GM19240 (cell line): ENCODE measurements around the gene ZNF575.
A peak's percentile ranks its signal among the peaks of the same experiment; 100 is the strongest.

ENCODE experiments used
- DNase-seq: peaks from one replicate; pipeline ENCODE4 v3.0.0; 2011; ENCODE audit warnings: low spot score; ENCODE audit not compliant: insufficient read length

The ZNF575 gene

DNA sequence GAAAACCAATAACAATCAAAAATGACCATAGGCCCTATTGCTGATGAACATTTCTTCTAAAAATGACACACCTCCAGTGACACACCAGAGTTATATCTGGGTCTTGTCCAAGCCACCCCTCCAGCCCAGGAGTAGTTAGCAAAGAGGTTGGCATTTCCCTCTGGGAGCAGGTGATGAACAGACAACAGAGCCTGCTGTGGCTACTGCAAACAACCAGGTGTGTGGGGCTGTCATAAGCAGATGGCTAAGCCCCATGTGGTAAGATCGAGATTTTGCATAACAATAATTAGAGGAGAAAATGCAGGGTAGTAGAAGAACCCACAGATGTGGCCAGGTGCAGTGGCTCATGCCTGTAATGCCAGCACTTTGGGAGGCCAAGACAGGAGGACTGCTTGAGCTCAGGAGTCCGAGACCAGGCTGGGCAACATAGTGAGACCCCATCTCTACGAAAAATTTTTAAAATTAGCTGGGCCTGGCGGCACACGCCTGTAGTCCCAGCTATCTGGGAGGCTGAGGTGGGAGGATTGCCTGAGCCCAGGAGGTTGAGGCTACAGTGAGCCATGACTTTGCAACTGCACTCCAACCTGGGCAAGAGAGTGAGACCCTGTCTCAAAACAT lies 37.3 kb downstream of the ZNF575 start:
- no peak for DNase-seq

DNA sequence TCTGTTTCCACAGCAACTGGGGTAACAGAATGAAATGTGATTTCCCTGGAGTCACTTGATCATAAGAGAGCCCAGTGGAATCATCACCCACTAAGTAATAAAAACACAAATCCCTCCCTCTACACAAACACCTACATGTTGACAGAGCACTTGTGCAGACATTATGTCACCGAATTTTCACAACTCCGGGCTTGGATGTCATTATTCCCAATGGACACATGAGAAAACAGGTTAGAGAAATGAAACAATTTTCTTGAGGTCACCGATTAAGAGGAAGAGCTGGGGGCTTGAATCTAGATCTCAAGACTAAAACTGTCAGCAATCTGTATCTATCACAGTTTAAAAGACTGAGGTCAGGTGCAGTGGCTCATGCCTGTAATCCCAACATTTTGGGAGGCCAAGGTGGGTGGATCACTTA lies 39.2 kb downstream of the ZNF575 start:
- no peak for DNase-seq

DNA sequence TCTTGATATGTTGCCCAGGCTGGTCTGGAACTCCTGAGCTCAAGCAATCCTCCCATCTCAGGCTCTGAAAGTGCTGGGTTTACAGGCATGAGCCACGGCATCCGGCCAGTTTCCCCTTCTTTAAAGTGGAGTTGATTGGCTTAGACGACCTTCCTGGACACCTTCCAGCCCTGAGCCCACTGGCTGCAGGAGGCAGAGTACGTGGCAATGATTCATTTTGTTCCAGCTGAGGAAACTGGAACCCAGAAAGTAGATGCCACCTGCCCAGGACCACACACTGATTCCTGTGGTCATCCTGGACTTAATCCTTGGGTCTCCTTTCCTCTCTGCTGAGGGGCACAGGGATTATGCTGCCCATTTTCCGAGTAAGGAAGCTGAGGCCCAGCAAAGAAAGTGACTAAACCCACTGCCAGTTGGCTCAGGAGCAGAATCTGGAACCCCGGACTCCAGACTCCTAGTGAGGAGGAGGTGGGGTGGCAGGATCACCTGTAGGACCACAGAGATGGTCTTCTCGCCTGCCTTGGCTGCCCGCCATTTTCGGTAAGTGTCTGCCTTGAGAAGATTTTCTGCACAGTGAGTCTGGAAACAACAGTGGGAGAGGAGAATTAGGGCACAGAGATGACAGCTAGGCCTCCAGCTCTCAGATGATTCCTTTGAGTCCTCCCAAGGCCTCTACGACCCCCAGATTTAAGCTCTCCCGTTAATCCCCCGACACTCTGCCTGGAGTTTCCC lies 41.6 kb downstream of the ZNF575 start:
- DNase-seq: no peak

DNA sequence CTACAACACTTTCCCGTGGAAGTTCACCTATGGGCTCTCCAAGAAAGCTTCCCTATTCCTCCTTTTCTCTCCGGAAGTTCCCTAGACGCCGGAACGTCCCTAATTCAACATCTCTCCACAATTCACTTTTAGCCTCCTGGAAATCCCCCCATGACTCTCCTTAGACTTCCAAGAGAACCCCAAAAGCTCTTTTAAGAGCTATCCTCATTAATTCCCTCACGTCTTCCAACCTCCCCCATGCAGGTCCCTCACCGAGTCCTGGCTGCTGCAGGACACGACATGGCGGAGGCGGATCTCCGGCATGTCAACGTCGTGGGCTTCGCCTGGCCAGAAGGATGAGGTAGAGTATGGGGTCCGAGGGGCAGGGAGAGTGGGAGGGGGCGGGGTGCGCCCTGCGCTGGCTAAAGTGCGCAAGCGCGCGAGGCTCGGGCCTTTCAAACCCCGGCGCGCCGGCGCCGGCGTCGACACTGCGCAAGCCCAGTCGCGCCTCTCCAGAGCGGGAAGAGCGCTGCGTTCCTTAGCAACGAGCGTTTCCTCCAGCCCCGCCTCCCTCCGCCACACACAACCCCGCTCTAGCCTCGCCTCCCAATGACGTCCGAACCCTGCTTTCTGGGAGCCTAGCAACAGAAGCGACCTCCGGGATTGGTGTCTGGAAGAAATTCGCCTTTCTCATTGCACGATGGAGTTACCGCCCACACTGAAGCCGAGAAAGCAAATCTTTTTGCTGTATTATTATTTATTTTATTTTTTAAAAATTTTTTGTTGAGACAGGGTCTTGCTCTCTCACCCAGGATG lies 42.4 kb downstream of the ZNF575 start, which contains the start of the genes PINLYP and XRCC1:
TSS of gene PINLYP (plus strand) at position 646 of the 795 bp plus-strand sequence. CDS start 1,391 bp downstream, outside the sequence.
TSS of gene XRCC1 (minus strand) at position 372 of the 795 bp plus-strand sequence. CDS start at position 303, 69 bp downstream.
- peak; percentile 93 for DNase-seq

- no peak for DNase-seq
Measured at GRCh38 chr19:43575955-43576878, 43.2 kb downstream of the ZNF575 start.

GRCh38 chr19:43578787-43579186 lies 45.8 kb downstream of the ZNF575 start:
- DNase-seq: no peak

DNA sequence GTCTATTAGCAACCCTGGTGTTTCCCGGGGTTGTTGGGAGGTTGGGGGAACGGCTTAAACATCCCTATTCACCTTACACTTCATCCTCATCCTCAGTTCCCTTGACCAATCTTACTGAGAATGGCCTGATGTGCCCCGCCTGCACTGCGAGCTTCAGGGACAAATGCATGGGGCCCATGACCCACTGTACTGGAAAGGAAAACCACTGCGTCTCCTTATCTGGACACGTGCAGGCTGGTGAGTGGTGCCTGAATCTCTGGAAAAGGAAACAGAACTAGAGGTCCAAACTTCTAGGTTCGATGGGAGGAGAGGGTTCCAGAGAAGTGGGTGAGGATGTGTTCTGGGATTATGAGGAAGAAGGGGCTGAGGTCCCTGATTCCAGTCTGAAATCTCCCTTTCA lies 48.5 kb downstream of the ZNF575 start:
- DNase-seq: no peak

DNA sequence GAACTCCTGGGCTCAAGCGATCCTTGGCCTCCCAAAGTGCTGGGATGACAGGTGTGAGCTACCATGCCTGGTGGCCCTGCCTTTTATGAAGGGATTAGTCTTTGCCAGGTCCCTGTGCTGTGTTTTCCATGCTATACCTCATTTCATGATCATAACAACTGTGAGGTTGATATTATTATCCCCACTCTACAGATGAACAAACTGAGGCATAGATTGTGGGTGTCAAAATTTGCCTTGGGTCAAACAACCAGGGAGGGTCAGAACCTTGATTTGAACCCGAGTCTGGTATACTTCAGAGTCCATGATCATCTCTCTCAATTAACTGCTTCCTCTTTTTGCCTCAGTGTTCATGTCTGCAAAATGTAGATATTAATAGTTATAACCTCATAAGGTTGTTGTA lies 49.5 kb downstream of the ZNF575 start:
- DNase-seq: no peak

GRCh38 chr19:43584484-43584883 lies 51.5 kb downstream of the ZNF575 start:
- DNase-seq: no peak
